Motor neuron (in vitro differentiated cells): ENCODE results near the gene IFNLR1. TPM values are rescaled to one million over a fixed set of nuclear protein-coding genes. Genes with fewer than 3 reads are reported as not detected.

Experiments
- ATAC-seq, 8 experiments: fragments of 200-7000 bp; cut with Tn5 transposase; replicated peaks in 6 of 8; 2 replicates each; pipeline ENCODE4 v1.8.0; 2021; ENCODE audit warnings: mild to moderate bottlenecking in 8 of 8, moderate library complexity in 8 of 8
- H3K27ac ChIP-seq, 2 donors: fragments of 250-450 bp; sonication (Bioruptor Pico); 2 replicates each; pipeline ENCODE4 v1.9.0; 2021; ENCODE audit warnings: antibody characterized with exemption in 2 of 2, mild to moderate bottlenecking in 2 of 2, moderate library complexity in 1 of 2
- H3K4me1 ChIP-seq, 2 donors: fragments of 250-450 bp; sonication (Bioruptor Pico); replicated peaks in 1 of 2; 2 replicates each; pipeline ENCODE4 v1.6.1; 2021; ENCODE audit warnings: antibody characterized with exemption in 2 of 2, mild to moderate bottlenecking in 2 of 2, moderate library complexity in 1 of 2
- H3K4me3 ChIP-seq, 5 donors: fragments of 250-450 bp; sonication (Bioruptor Pico); 2 replicates each; pipeline ENCODE4 v1.9.0; 2021; ENCODE audit warnings: antibody characterized with exemption in 5 of 5, mild to moderate bottlenecking in 5 of 5, moderate library complexity in 4 of 5
- WGBS, 10 experiments: fragments of 450-650 bp; shearing (Covaris generic); methylation state at CpG; one replicate each; pipeline ENCODE4 v1.0.0; 2022; 5-methylcytosine and 5-hydroxymethylcytosine counted together
- in situ Hi-C, 9 experiments: fragments of 400-800 bp; cut with MboI; loops; one replicate each; pipeline ENCODE4 v1.15.0; 2021; ENCODE audit warnings: low sequenced_read_pairs in 9 of 9, low pct_unique_long_range_greater_than_20kb in 2 of 9; ENCODE audit not compliant: unreplicated experiment in 9 of 9
- total RNA-seq, 8 experiments: library from RNA; unstranded; fragments of 300-600 nt; gene quantifications; 2 replicates each; pipeline versions ENCODE4 v1.2.3 to v1.2.4, GENCODE V29; 2022

Gene IFNLR1
- total RNA-seq = 1 to 10 TPM in 3 of 8 experiments, under 1 TPM in 5; 0.11 to 2.1 (median 0.55) TPM

GRCh38 chr1:24186993-24187790, at the start of gene IFNLR1:
Gene IFNLR1 (minus strand): TSS chr1:24187289. CDS start chr1:24187248, 41 bp downstream.
- no peak within 1 kb of the TSS for H3K27ac ChIP-seq
- peak; percentile 61 to 99 (median 96) for ATAC-seq
- H3K4me1 ChIP-seq = no peaks in the 10 kb centered on the region
- H3K4me3 ChIP-seq = peak within 1 kb of the TSS; percentile 27 to 50 (median 38)
- in situ Hi-C loops = loop anchor here in 3 of 9 experiments (25.0 kb wide), 2 partner anchors 400 to 450 kb away; partner anchors contain the start of gene SRRM1 (in 2 of the 3)
- WGBS, 10 experiments = 0 to 6% (median 0%) methylated on average over 1 to 27 of the region's 74 CpGs; no CpG with 5 or more reads in 3 of the 10 experiments

- in situ Hi-C loops = no loop called here
- H3K4me3 ChIP-seq = no peak overlapping the region
- H3K4me1 ChIP-seq = peaks cover 0 to 7% of the 10 kb centered on the region in 2 donors
- peak in 7 of 8 experiments; percentile 13 to 85 (median 41) for ATAC-seq
- H3K27ac ChIP-seq = no peak overlapping the region
- 0 to 62% (median 55%) methylated on average over 1 to 10 of the region's 17 CpGs; no CpG with 5 or more reads in 4 of the 10 experiments for WGBS, 10 experiments
Measured at GRCh38 chr1:24235921-24236788, 49.1 kb upstream of the IFNLR1 start.

- ATAC-seq = peak in 3 of 8 experiments; percentile 28 to 43 (median 28)
- in situ Hi-C loops = no loop called here
- H3K4me3 ChIP-seq = no peak overlapping the region
- H3K27ac ChIP-seq = no peak overlapping the region
- 40 to 87% (median 60%) methylated on average over 1 to 9 of the region's 9 CpGs; no CpG with 5 or more reads in 2 of the 10 experiments for WGBS, 10 experiments
- peaks cover 0 to 7% of the 10 kb centered on the region in 2 donors for H3K4me1 ChIP-seq
Measured at GRCh38 chr1:24233684-24234600, 46.9 kb upstream of the IFNLR1 start.

- Histone ChIP-seq H3K27ac (no peak overlapping the region), H3K4me3 (no peak overlapping the region), H3K4me1 (peaks cover 0 to 7% of the 10 kb centered on the region in 2 donors)
- in situ Hi-C loops = no loop called here
- ATAC-seq = peak in 2 of 8 experiments; percentile 45 to 46
- 40 to 100% (median 85%) methylated on average over 1 to 3 of the region's 3 CpGs; no CpG with 5 or more reads in 4 of the 10 experiments for WGBS, 10 experiments
Measured at GRCh38 chr1:24231701-24232100, 44.6 kb upstream of the IFNLR1 start.

- WGBS, 10 experiments = 35 to 100% (median 76%) methylated on average over 1 to 4 of the region's 4 CpGs; no CpG with 5 or more reads in 1 of the 10 experiments
- no peak overlapping the region for H3K4me3 ChIP-seq
- in situ Hi-C loops = no loop called here
- ATAC-seq = no peak
- no peak overlapping the region for H3K27ac ChIP-seq
- H3K4me1 ChIP-seq = no peaks in the 10 kb centered on the region
Measured at GRCh38 chr1:24228311-24228710, 41.2 kb upstream of the IFNLR1 start.

GRCh38 chr1:24226749-24227148, 39.7 kb upstream of the IFNLR1 start:
- Histone ChIP-seq H3K27ac (no peak overlapping the region), H3K4me3 (no peak overlapping the region), H3K4me1 (no peaks in the 10 kb centered on the region)
- ATAC-seq = no peak
- 59 to 100% (median 81%) methylated on average over 1 to 5 of the region's 5 CpGs; no CpG with 5 or more reads in 1 of the 10 experiments for WGBS, 10 experiments
- in situ Hi-C loops = no loop called here

GRCh38 chr1:24224761-24225160, 37.7 kb upstream of the IFNLR1 start:
- no peak overlapping the region for H3K27ac ChIP-seq
- H3K4me1 ChIP-seq = no peaks in the 10 kb centered on the region
- no peak for ATAC-seq
- in situ Hi-C loops = loop anchor here in 1 of 9 experiments (25.0 kb wide), 1 partner anchor 913 kb away; no protein-coding TSS in a partner anchor
- no peak overlapping the region for H3K4me3 ChIP-seq
- WGBS, 10 experiments = 74 to 100% (median 82%) methylated on average over 2 to 4 of the region's 4 CpGs; no CpG with 5 or more reads in 6 of the 10 experiments

- H3K27ac ChIP-seq = no peak overlapping the region
- no peaks in the 10 kb centered on the region for H3K4me1 ChIP-seq
- no peak for ATAC-seq
- WGBS, 10 experiments = 57 to 100% (median 100%) methylated on average over 1 to 2 of the region's 2 CpGs; no CpG with 5 or more reads in 3 of the 10 experiments
- in situ Hi-C loops = loop anchor here in 1 of 9 experiments (25.0 kb wide), 1 partner anchor 913 kb away; no protein-coding TSS in a partner anchor
- H3K4me3 ChIP-seq = no peak overlapping the region
Measured at GRCh38 chr1:24224086-24224485, 37.0 kb upstream of the IFNLR1 start.

- Histone ChIP-seq H3K4me3 (no peak overlapping the region), H3K4me1 (no peaks in the 10 kb centered on the region), H3K27ac (no peak overlapping the region)
- WGBS, 10 experiments = 60 to 100% (median 86%) methylated on average over 1 of the region's 1 CpG; no CpG with 5 or more reads in 3 of the 10 experiments
- no peak for ATAC-seq
- in situ Hi-C loops = loop anchor here in 1 of 9 experiments (25.0 kb wide), 1 partner anchor 915 kb away; no protein-coding TSS in a partner anchor
Measured at GRCh38 chr1:24222793-24223192, 35.7 kb upstream of the IFNLR1 start.

- in situ Hi-C loops = loop anchor here in 1 of 9 experiments (25.0 kb wide), 1 partner anchor 915 kb away; no protein-coding TSS in a partner anchor
- Histone ChIP-seq H3K4me3 (no peak overlapping the region), H3K4me1 (no peaks in the 10 kb centered on the region), H3K27ac (no peak overlapping the region)
- 8 to 85% (median 66%) methylated on average over 1 to 7 of the region's 9 CpGs; no CpG with 5 or more reads in 1 of the 10 experiments for WGBS, 10 experiments
- no peak for ATAC-seq
Measured at GRCh38 chr1:24222008-24222605, 35.0 kb upstream of the IFNLR1 start.

GRCh38 chr1:24221246-24221645, 34.2 kb upstream of the IFNLR1 start:
- no peak for ATAC-seq
- in situ Hi-C loops = loop anchor here in 1 of 9 experiments (25.0 kb wide), 1 partner anchor 916 kb away; no protein-coding TSS in a partner anchor
- Histone ChIP-seq H3K27ac (no peak overlapping the region), H3K4me3 (no peak overlapping the region), H3K4me1 (peaks cover 0 to 4% of the 10 kb centered on the region in 2 donors)
- 0 to 100% (median 50%) methylated on average over 1 to 2 of the region's 2 CpGs; no CpG with 5 or more reads in 3 of the 10 experiments for WGBS, 10 experiments
